GM23248 (cell line): Measurements from ENCODE around the gene AMH. TPM values are rescaled to one million over a fixed set of nuclear protein-coding genes. Genes with fewer than 3 reads are reported as not detected.

Source experiments
- DNase-seq: peaks from one replicate; pipeline ENCODE4 v3.0.0-alpha.2; 2015
- H2AFZ ChIP-seq: fragments of 200-600 bp; sonication (generic); 2 replicates; pipeline ENCODE4 v1.6.1; 2016; ENCODE audit warnings: antibody characterized with exemption
- H3F3A ChIP-seq: fragments of 200-600 bp; sonication (generic); 2 replicates; pipeline ENCODE4 v1.6.1; 2016; ENCODE audit warnings: mild to moderate bottlenecking, antibody characterized with exemption, mixed run types; ENCODE audit not compliant: insufficient read depth
- H3K27ac ChIP-seq: fragments of 200-600 bp; sonication (generic); 2 replicates; pipeline ENCODE4 v1.5.1; 2016; ENCODE audit warnings: mild to moderate bottlenecking
- H3K27me3 ChIP-seq: fragments of 200-600 bp; sonication (generic); replicated peaks from 2 replicates; pipeline ENCODE4 v1.6.1; 2016; ENCODE audit warnings: mild to moderate bottlenecking; ENCODE audit not compliant: insufficient read depth
- H3K36me3 ChIP-seq: fragments of 200-600 bp; sonication (generic); 2 replicates; pipeline ENCODE4 v1.6.1; 2016; ENCODE audit warnings: low read depth, mild to moderate bottlenecking
- H3K4me1 ChIP-seq: fragments of 200-600 bp; sonication (generic); 2 replicates; pipeline ENCODE4 v1.6.1; 2016; ENCODE audit warnings: mild to moderate bottlenecking; ENCODE audit not compliant: insufficient read depth
- H3K4me2 ChIP-seq: fragments of 200-600 bp; sonication (generic); one replicate; pipeline ENCODE4 v1.6.1; 2016; ENCODE audit warnings: mild to moderate bottlenecking; ENCODE audit not compliant: unreplicated experiment
- H3K4me3 ChIP-seq: fragments of 200-600 bp; sonication (generic); 2 replicates; pipeline ENCODE4 v1.5.1; 2016; ENCODE audit warnings: mild to moderate bottlenecking
- H3K79me2 ChIP-seq: fragments of 200-600 bp; sonication (generic); 2 replicates; pipeline ENCODE4 v1.6.1; 2016; ENCODE audit warnings: mild to moderate bottlenecking; ENCODE audit not compliant: insufficient read depth
- H3K9ac ChIP-seq: fragments of 200-600 bp; sonication (generic); 2 replicates; pipeline ENCODE4 v1.6.1; 2016; ENCODE audit warnings: mild to moderate bottlenecking
- H3K9me2 ChIP-seq: fragments of 200-600 bp; sonication (generic); 2 replicates; pipeline ENCODE4 v1.6.1; 2016; ENCODE audit warnings: mixed run types, mild to moderate bottlenecking, moderate library complexity; ENCODE audit not compliant: insufficient read depth
- H3K9me3 ChIP-seq: fragments of 200-600 bp; sonication (generic); one replicate; pipeline ENCODE4 v1.6.1; 2017; ENCODE audit warnings: low read depth
- H4K20me1 ChIP-seq: fragments of 200-600 bp; sonication (generic); 2 replicates; pipeline ENCODE4 v1.6.0; 2016; ENCODE audit not compliant: insufficient read depth
- EZH2 ChIP-seq: fragments of 200-600 bp; sonication (generic); IDR thresholded peaks from 2 replicates; pipeline ENCODE4 v1.6.1; 2018; ENCODE audit warnings: antibody characterized with exemption, mild to moderate bottlenecking; ENCODE audit not compliant: insufficient read depth, poor library complexity, severe bottlenecking
- EZH2phosphoT487 ChIP-seq: fragments of 200-600 bp; sonication (generic); IDR thresholded peaks from 2 replicates; pipeline ENCODE4 v1.6.1; 2018; ENCODE audit warnings: antibody characterized with exemption, moderate library complexity, mild to moderate bottlenecking, low read depth; ENCODE audit not compliant: insufficient read depth
- WGBS, 2 experiments: methylation state at CpG; one replicate each; pipeline ENCODE4 v1.1.6; 2015 to 2017; ENCODE audit warnings: low lambda C conversion rate in 2 of 2, low coverage in 1 of 2; ENCODE audit errors: missing lambda C conversion rate in 2 of 2; 5-methylcytosine and 5-hydroxymethylcytosine counted together
- in situ Hi-C: fragments of 300-500 bp; cut with MboI; formaldehyde crosslinking; loops from 2 replicates; pipeline ENCODE4 v1.15.0; 2020
- polyA plus RNA-seq: library from polyadenylated mRNA; unstranded; fragments of >200 nt; fragmentation: Nextera tagmentation; extraction: Ambion mirVana; gene quantifications from 2 replicates; pipeline ENCODE4 v1.2.1, GENCODE V29; 2016
- total RNA-seq: library from RNA; depleted of rRNA; stranded (reverse); fragments of >200 nt; shearing (Covaris generic); gene quantifications from 2 replicates; pipeline ENCODE4 v1.2.3, GENCODE V29; 2014

Gene AMH
- total and polyA plus RNA-seq, 2 experiments from 2014 or later = not detected

GRCh38 chr19:2217591-2217990 lies 31.5 kb upstream of the AMH start:
- Histone ChIP-seq H3K9me2 (no peaks in the 10 kb centered on the region), H3K4me2 (no peak overlapping the region), H3K4me1 (no peaks in the 10 kb centered on the region), H3K9me3 (no peaks in the 10 kb centered on the region), H3K27ac (no peak overlapping the region), H4K20me1 (no peaks in the 10 kb centered on the region), H3K36me3 (no peaks in the 10 kb centered on the region; the same call in 1 of the 2 replicates), H3K27me3 (no peaks in the 10 kb centered on the region), H3K4me3 (no peak overlapping the region), H3K79me2 (peaks cover 13% of the 10 kb centered on the region; the same call in 1 of the 2 replicates), H2AFZ (no peak overlapping the region), H3K9ac (no peak overlapping the region), H3F3A (no peaks in the 10 kb centered on the region)
- TF ChIP-seq EZH2phosphoT487 (no peak), EZH2 (no peak)
- no peak for DNase-seq
- in situ Hi-C loops = no loop called here
- 93 to 94% methylated on average over 22 of the region's 22 CpGs for WGBS, 2 experiments

- Histone ChIP-seq H3F3A (no peaks in the 10 kb centered on the region), H3K4me2 (no peak overlapping the region), H3K27me3 (no peaks in the 10 kb centered on the region), H3K9me2 (no peaks in the 10 kb centered on the region), H3K4me1 (no peaks in the 10 kb centered on the region), H3K27ac (no peak overlapping the region), H3K36me3 (peaks cover 1% of the 10 kb centered on the region; the same call in 1 of the 2 replicates), H3K9ac (no peak overlapping the region), H4K20me1 (no peaks in the 10 kb centered on the region), H3K9me3 (no peaks in the 10 kb centered on the region), H3K79me2 (peaks cover 17% of the 10 kb centered on the region; the same call in 1 of the 2 replicates), H3K4me3 (no peak overlapping the region), H2AFZ (no peak overlapping the region)
- TF ChIP-seq EZH2 (no peak), EZH2phosphoT487 (no peak)
- no peak for DNase-seq
- in situ Hi-C loops = no loop called here
- 97 to 98% methylated on average over 21 of the region's 21 CpGs for WGBS, 2 experiments
Measured at GRCh38 chr19:2219726-2220125, 29.4 kb upstream of the AMH start.

- Histone ChIP-seq H3K27me3 (no peaks in the 10 kb centered on the region), H3K9me3 (no peaks in the 10 kb centered on the region), H2AFZ (no peak overlapping the region), H3K4me3 (no peak overlapping the region), H3K4me2 (no peak overlapping the region), H3K36me3 (peaks cover 2% of the 10 kb centered on the region; the same call in 1 of the 2 replicates), H3K27ac (no peak overlapping the region), H3K4me1 (no peaks in the 10 kb centered on the region), H4K20me1 (no peaks in the 10 kb centered on the region), H3K9ac (no peak overlapping the region), H3K9me2 (no peaks in the 10 kb centered on the region), H3K79me2 (peaks cover 17% of the 10 kb centered on the region; the same call in 1 of the 2 replicates), H3F3A (no peaks in the 10 kb centered on the region)
- DNase-seq = no peak
- WGBS, 2 experiments = 94% methylated on average over 18 to 20 of the region's 20 CpGs
- TF ChIP-seq EZH2phosphoT487 (no peak), EZH2 (no peak)
- in situ Hi-C loops = no loop called here
Measured at GRCh38 chr19:2221250-2221831, 27.8 kb upstream of the AMH start.

GRCh38 chr19:2221918-2222317 lies 27.2 kb upstream of the AMH start:
- no peaks in the 10 kb centered on the region for H3K9me3 ChIP-seq
- H3K36me3 ChIP-seq = peaks cover 2% of the 10 kb centered on the region; the same call in 1 of the 2 replicates
- H2AFZ ChIP-seq = no peak overlapping the region
- no peak overlapping the region for H3K4me2 ChIP-seq
- TF ChIP-seq EZH2phosphoT487 (no peak), EZH2 (no peak)
- H3K9me2 ChIP-seq = no peaks in the 10 kb centered on the region
- DNase-seq = no peak
- H4K20me1 ChIP-seq = no peaks in the 10 kb centered on the region
- in situ Hi-C loops = no loop called here
- H3K4me1 ChIP-seq = no peaks in the 10 kb centered on the region
- WGBS, 2 experiments = 92 to 95% methylated on average over 20 of the region's 20 CpGs
- no peaks in the 10 kb centered on the region for H3K27me3 ChIP-seq
- H3K9ac ChIP-seq = no peak overlapping the region
- H3K79me2 ChIP-seq = peaks cover 17% of the 10 kb centered on the region; the same call in 1 of the 2 replicates
- no peak overlapping the region for H3K4me3 ChIP-seq
- no peak overlapping the region for H3K27ac ChIP-seq
- H3F3A ChIP-seq = no peaks in the 10 kb centered on the region

GRCh38 chr19:2223391-2223790 lies 25.7 kb upstream of the AMH start:
- H3K79me2 ChIP-seq = peaks cover 17% of the 10 kb centered on the region; the same call in 1 of the 2 replicates
- no peaks in the 10 kb centered on the region for H3K4me1 ChIP-seq
- in situ Hi-C loops = no loop called here
- H3K4me2 ChIP-seq = no peak overlapping the region
- no peaks in the 10 kb centered on the region for H3K27me3 ChIP-seq
- TF ChIP-seq EZH2phosphoT487 (no peak), EZH2 (no peak)
- H3K27ac ChIP-seq = no peak overlapping the region
- H3K4me3 ChIP-seq = no peak overlapping the region
- no peaks in the 10 kb centered on the region for H3F3A ChIP-seq
- no peak overlapping the region for H3K9ac ChIP-seq
- no peak overlapping the region for H2AFZ ChIP-seq
- no peaks in the 10 kb centered on the region for H4K20me1 ChIP-seq
- no peak for DNase-seq
- H3K9me2 ChIP-seq = no peaks in the 10 kb centered on the region
- WGBS, 2 experiments = 85 to 86% methylated on average over 17 to 18 of the region's 18 CpGs
- H3K9me3 ChIP-seq = no peaks in the 10 kb centered on the region
- peaks cover 2% of the 10 kb centered on the region; the same call in 1 of the 2 replicates for H3K36me3 ChIP-seq
